ENCODE measurements around the gene WDR6.

WDR6 gene

GRCh38 chr3:48997714-48998637 lies 9.2 kb upstream of the WDR6 start:
- DNase-seq (ENCODE audit: low read depth) = no peak
- TF ChIP-seq CTCF (IDR thresholded peaks at IDR 0.05; ENCODE audit: control insufficient read depth, insufficient read depth, low read depth, low read length, missing control alignments) = no peak

GRCh38 chr3:48999085-48999858 lies 7.9 kb upstream of the WDR6 start:
- no peak for TF ChIP-seq CTCF (IDR thresholded peaks at IDR 0.05; ENCODE audit: control insufficient read depth, insufficient read depth, low read depth, low read length, missing control alignments)
- H3K4me3 ChIP-seq (ENCODE audit: control insufficient read depth, low read depth, low read length) = no peak overlapping the region
- no peak for DNase-seq (ENCODE audit: low read depth)

More at GRCh38 chr3:48997714-48998637, 9.2 kb upstream of the WDR6 start:
- H3K4me3 ChIP-seq (ENCODE audit: control insufficient read depth, low read depth, low read length) = no peak overlapping the region

GRCh38 chr3:49001155-49001554 lies 6.0 kb upstream of the WDR6 start:
- no peak for DNase-seq (ENCODE audit: low read depth)

GRCh38 chr3:49004352-49005302 lies 2.6 kb upstream of the WDR6 start:
- no peak for DNase-seq (ENCODE audit: low read depth)
- no peak for TF ChIP-seq CTCF (IDR thresholded peaks at IDR 0.05; ENCODE audit: control insufficient read depth, insufficient read depth, low read depth, low read length, missing control alignments)
- H3K4me3 ChIP-seq (ENCODE audit: control insufficient read depth, low read depth, low read length) = no peak overlapping the region

More at GRCh38 chr3:49001155-49001554, 6.0 kb upstream of the WDR6 start:
- TF ChIP-seq CTCF (IDR thresholded peaks at IDR 0.05; ENCODE audit: control insufficient read depth, insufficient read depth, low read depth, low read length, missing control alignments) = no peak
- no peak overlapping the region for H3K4me3 ChIP-seq (ENCODE audit: control insufficient read depth, low read depth, low read length)

GRCh38 chr3:49005303-49005680 lies 1.9 kb upstream of the WDR6 start:
- DNase-seq (ENCODE audit: low read depth) = no peak
- no peak overlapping the region for H3K4me3 ChIP-seq (ENCODE audit: control insufficient read depth, low read depth, low read length)
- no peak for TF ChIP-seq CTCF (IDR thresholded peaks at IDR 0.05; ENCODE audit: control insufficient read depth, insufficient read depth, low read depth, low read length, missing control alignments)

GRCh38 chr3:49005998-49006397 lies 1.2 kb upstream of the WDR6 start:
- no peak for TF ChIP-seq CTCF (IDR thresholded peaks at IDR 0.05; ENCODE audit: control insufficient read depth, insufficient read depth, low read depth, low read length, missing control alignments)
- DNase-seq (ENCODE audit: low read depth) = no peak
- H3K4me3 ChIP-seq (ENCODE audit: control insufficient read depth, low read depth, low read length) = peak overlapping the region; percentile 87
